ENCODE measurements around the gene LSS.

The LSS gene

GRCh38 chr21:46157987-46158451 lies 70.6 kb downstream of the LSS start:
- H3K4me1 ChIP-seq (ENCODE audit: insufficient read depth, low read length, poor library complexity, severe bottlenecking) = no peaks in the 10 kb centered on the region
- no peak overlapping the region for H3K9ac ChIP-seq (ENCODE audit: low read depth, low read length, poor library complexity, severe bottlenecking)
- no peaks in the 10 kb centered on the region for H3K79me2 ChIP-seq (ENCODE audit: insufficient read depth, low read length)
- H3K4me3 ChIP-seq (ENCODE audit: low read length, poor library complexity, severe bottlenecking) = no peak overlapping the region
- H3K9me3 ChIP-seq (ENCODE audit: insufficient read depth, low read depth, low read length) = no peaks in the 10 kb centered on the region
- no peaks in the 10 kb centered on the region for H3F3A ChIP-seq (ENCODE audit: low read depth)
- no peaks in the 10 kb centered on the region for H4K20me1 ChIP-seq (ENCODE audit: insufficient read depth, low read length, poor library complexity, severe bottlenecking)
- no peaks in the 10 kb centered on the region for H3K9me2 ChIP-seq (replicated peaks; ENCODE audit: low read depth, low read length)
- TF ChIP-seq EZH2phosphoT487 (IDR thresholded peaks at IDR 0.05; ENCODE audit: borderline replicate concordance) (no peak), CTCF (conservative IDR thresholded peaks at IDR 0.05; ENCODE audit: low read length) (no peak)
- no peaks in the 10 kb centered on the region for H3K27me3 ChIP-seq (ENCODE audit: insufficient read depth, low read length, poor library complexity, severe bottlenecking)
- H3K4me2 ChIP-seq (ENCODE audit: low read depth, low read length, poor library complexity, severe bottlenecking) = no peak overlapping the region
- H3K36me3 ChIP-seq (ENCODE audit: insufficient read depth, low read length) = no peaks in the 10 kb centered on the region
- H2AFZ ChIP-seq (ENCODE audit: low read length) = no peak overlapping the region

- Histone ChIP-seq H3K9me3 (ENCODE audit: insufficient read depth, low read depth, low read length) (no peaks in the 10 kb centered on the region), H3K4me1 (ENCODE audit: insufficient read depth, low read length, poor library complexity, severe bottlenecking) (no peaks in the 10 kb centered on the region), H3F3A (ENCODE audit: low read depth) (no peaks in the 10 kb centered on the region), H3K9ac (ENCODE audit: low read depth, low read length, poor library complexity, severe bottlenecking) (no peak overlapping the region), H4K20me1 (ENCODE audit: insufficient read depth, low read length, poor library complexity, severe bottlenecking) (no peaks in the 10 kb centered on the region), H3K4me3 (ENCODE audit: low read length, poor library complexity, severe bottlenecking) (no peak overlapping the region), H3K9me2 (replicated peaks; ENCODE audit: low read depth, low read length) (no peaks in the 10 kb centered on the region), H3K79me2 (ENCODE audit: insufficient read depth, low read length) (no peaks in the 10 kb centered on the region), H3K36me3 (ENCODE audit: insufficient read depth, low read length) (no peaks in the 10 kb centered on the region), H3K4me2 (ENCODE audit: low read depth, low read length, poor library complexity, severe bottlenecking) (no peak overlapping the region), H2AFZ (ENCODE audit: low read length) (no peak overlapping the region), H3K27me3 (ENCODE audit: insufficient read depth, low read length, poor library complexity, severe bottlenecking) (no peaks in the 10 kb centered on the region)
- TF ChIP-seq EZH2phosphoT487 (IDR thresholded peaks at IDR 0.05; ENCODE audit: borderline replicate concordance) = no peak
- TF ChIP-seq CTCF (conservative IDR thresholded peaks at IDR 0.05; ENCODE audit: low read length) = no peak
These were observed 71.1 kb downstream of the LSS start for GRCh38 chr21:46157396-46157986.

- H3K4me3 ChIP-seq (ENCODE audit: low read length, poor library complexity, severe bottlenecking) = no peak overlapping the region
- no peaks in the 10 kb centered on the region for H3K9me2 ChIP-seq (replicated peaks; ENCODE audit: low read depth, low read length)
- H3K36me3 ChIP-seq (ENCODE audit: insufficient read depth, low read length) = no peaks in the 10 kb centered on the region
- no peaks in the 10 kb centered on the region for H3K27me3 ChIP-seq (ENCODE audit: insufficient read depth, low read length, poor library complexity, severe bottlenecking)
- no peak for TF ChIP-seq CTCF (conservative IDR thresholded peaks at IDR 0.05; ENCODE audit: low read length)
- H3K79me2 ChIP-seq (ENCODE audit: insufficient read depth, low read length) = no peaks in the 10 kb centered on the region
- no peak overlapping the region for H3K4me2 ChIP-seq (ENCODE audit: low read depth, low read length, poor library complexity, severe bottlenecking)
- no peak overlapping the region for H2AFZ ChIP-seq (ENCODE audit: low read length)
- H3F3A ChIP-seq (ENCODE audit: low read depth) = no peaks in the 10 kb centered on the region
- no peak overlapping the region for H3K9ac ChIP-seq (ENCODE audit: low read depth, low read length, poor library complexity, severe bottlenecking)
- H4K20me1 ChIP-seq (ENCODE audit: insufficient read depth, low read length, poor library complexity, severe bottlenecking) = no peaks in the 10 kb centered on the region
- no peaks in the 10 kb centered on the region for H3K9me3 ChIP-seq (ENCODE audit: insufficient read depth, low read depth, low read length)
- H3K4me1 ChIP-seq (ENCODE audit: insufficient read depth, low read length, poor library complexity, severe bottlenecking) = no peaks in the 10 kb centered on the region
These were observed 71.9 kb downstream of the LSS start for GRCh38 chr21:46156678-46157077.
